SK-N-SH (cell line): ENCODE data around the gene ARRDC2. TPM values are rescaled to one million over a fixed set of nuclear protein-coding genes. Genes with fewer than 3 reads are reported as not detected.

Source experiments
- CTCF ChIA-PET: fragments of 300-600, 350-600 bp; formaldehyde crosslinking; extraction: SDS; loops from one replicate; lab custom pipeline; 2021; lab: Yijun Ruan, JAX
- POLR2A ChIA-PET: fragments of 350-600 bp; sonication (Branson Sonifier 250); formaldehyde crosslinking; extraction: SDS; loops from one replicate; lab custom pipeline; 2020; ENCODE audit warnings: antibody characterized with exemption, inconsistent platforms; lab: Yijun Ruan, JAX
- DNase-seq: peaks from one replicate; pipeline ENCODE4 v3.0.0; 2012
- H2AFZ ChIP-seq: fragments of 200-600 bp; sonication (generic); 2 replicates; pipeline ENCODE4 v1.8.1; 2016; ENCODE audit warnings: antibody characterized with exemption, mild to moderate bottlenecking, low read depth
- H3F3A ChIP-seq: fragments of 200-600 bp; sonication (generic); replicated peaks from 2 replicates; pipeline ENCODE3; 2016; ENCODE audit warnings: antibody characterized with exemption, mild to moderate bottlenecking; ENCODE audit not compliant: insufficient read depth
- H3K27ac ChIP-seq, 2 experiments: fragments of 200-500 bp in 1 of 2; fragments of 200-600 bp in 1 of 2; sonication (Bioruptor generic) in 1 of 2; sonication (generic), shearing (Covaris generic) in 1 of 2; 2 replicates each; pipeline versions ENCODE4 v1.5.1 to v1.6.1; 2014 to 2016; ENCODE audit warnings: low read depth in 2 of 2, inconsistent platforms in 1 of 2, low read length in 1 of 2, mild to moderate bottlenecking in 1 of 2, mixed read lengths in 1 of 2
- H3K27me3 ChIP-seq: fragments of 200-600 bp; sonication (generic), shearing (Covaris generic); 2 replicates; pipeline ENCODE4 v1.6.1; 2016; ENCODE audit warnings: mixed run types; ENCODE audit not compliant: insufficient read depth
- H3K36me3 ChIP-seq, 2 experiments: fragments of 200-500 bp in 1 of 2; fragments of 200-600 bp in 1 of 2; sonication (Bioruptor generic) in 1 of 2; sonication (generic) in 1 of 2; replicated peaks in 1 of 2; 2 replicates each; pipeline versions ENCODE3 to v1.5.1; 2014 to 2016; ENCODE audit warnings: low read length in 1 of 2, mild to moderate bottlenecking in 1 of 2; ENCODE audit not compliant: insufficient read depth in 2 of 2, control insufficient read depth in 1 of 2
- H3K4me1 ChIP-seq, 2 experiments: fragments of 200-500 bp in 1 of 2; fragments of 200-600 bp in 1 of 2; sonication (Bioruptor generic) in 1 of 2; sonication (generic), shearing (Covaris generic) in 1 of 2; 2 replicates each; pipeline versions ENCODE4 v1.5.1 to v1.6.1; 2014 to 2016; ENCODE audit warnings: low read depth in 1 of 2, low read length in 1 of 2, mixed run types in 1 of 2; ENCODE audit not compliant: insufficient read depth in 2 of 2, control insufficient read depth in 1 of 2
- H3K4me2 ChIP-seq: fragments of 200-600 bp; sonication (generic), shearing (Covaris generic); 2 replicates; pipeline ENCODE4 v1.6.1; 2017; ENCODE audit warnings: mixed run types
- H3K4me3 ChIP-seq, 2 experiments: fragments of 200-500 bp in 1 of 2; fragments of 200-600 bp in 1 of 2; sonication (Bioruptor generic) in 1 of 2; sonication (generic), shearing (Covaris generic) in 1 of 2; 2 replicates each; pipeline versions ENCODE4 v1.5.1 to v1.8.1; 2014 to 2016; ENCODE audit warnings: low read depth in 2 of 2, inconsistent platforms in 1 of 2, low read length in 1 of 2, mild to moderate bottlenecking in 1 of 2, mixed read lengths in 1 of 2, moderate library complexity in 1 of 2
- H3K79me2 ChIP-seq: fragments of 200-600 bp; sonication (generic); 2 replicates; pipeline ENCODE4 v1.8.1; 2017; ENCODE audit warnings: mild to moderate bottlenecking; ENCODE audit not compliant: insufficient read depth
- H3K9ac ChIP-seq: fragments of 200-600 bp; sonication (generic); 2 replicates; pipeline ENCODE4 v1.6.1; 2017; ENCODE audit warnings: mixed run types
- H3K9me2 ChIP-seq: fragments of 200-600 bp; sonication (generic); 2 replicates; pipeline ENCODE4 v1.6.1; 2017; ENCODE audit warnings: mixed run types
- H3K9me3 ChIP-seq: fragments of 200-600 bp; sonication (generic); 2 replicates; pipeline ENCODE4 v1.6.1; 2017; ENCODE audit warnings: mixed run types, mild to moderate bottlenecking, moderate library complexity
- H4K20me1 ChIP-seq: fragments of 200-600 bp; sonication (generic); 2 replicates; pipeline ENCODE4 v1.6.1; 2017; ENCODE audit warnings: mild to moderate bottlenecking, mixed run types; ENCODE audit not compliant: insufficient read depth
- EP300 ChIP-seq, 2 experiments: IDR thresholded peaks; 2 replicates each; pipeline versions ENCODE4 v1.4.0 to v1.6.1; 2012; ENCODE audit warnings: borderline replicate concordance in 1 of 2, low read depth in 1 of 2, low read length in 1 of 2
- GATA2 ChIP-seq: sonication (generic); formaldehyde crosslinking; IDR thresholded peaks from 2 replicates; pipeline ENCODE4 v1.5.0; 2020; ENCODE audit warnings: mild to moderate bottlenecking, missing genetic modification reagents
- MXI1 ChIP-seq: IDR thresholded peaks from 2 replicates; pipeline ENCODE4 v1.6.1; 2012; ENCODE audit warnings: mild to moderate bottlenecking, low read depth, low read length, improper control_type of control experiment
- PBX3 ChIP-seq: IDR thresholded peaks from 2 replicates; pipeline ENCODE4; 2012
- POLR2AphosphoS5 ChIP-seq: IDR thresholded peaks from 2 replicates; pipeline ENCODE4 v1.6.1; 2012; ENCODE audit warnings: low read depth, low read length
- RCOR1 ChIP-seq: fragments of 150-350 bp; IDR thresholded peaks from 2 replicates; pipeline ENCODE4 v1.6.1; 2017; ENCODE audit warnings: antibody characterized with exemption, low read length
- REST ChIP-seq: IDR thresholded peaks from 2 replicates; pipeline ENCODE4 v1.6.1; 2012; ENCODE audit warnings: mild to moderate bottlenecking, low read depth, low read length, moderate library complexity
- RXRA ChIP-seq: IDR thresholded peaks from 2 replicates; pipeline ENCODE4 v1.4.0; 2012; ENCODE audit warnings: low read depth, mild to moderate bottlenecking, borderline replicate concordance
- SIN3A ChIP-seq: IDR thresholded peaks from 2 replicates; pipeline ENCODE4 v1.6.1; 2012; ENCODE audit warnings: low read depth, mild to moderate bottlenecking, low read length, moderate library complexity, borderline replicate concordance
- TAF1 ChIP-seq: IDR thresholded peaks from 2 replicates; pipeline ENCODE4 v1.6.1; 2012; ENCODE audit warnings: low read depth, mild to moderate bottlenecking, low read length, moderate library complexity, borderline replicate concordance
- YY1 ChIP-seq: IDR thresholded peaks from 2 replicates; pipeline ENCODE4 v1.4.0; 2012; ENCODE audit warnings: low read depth, mild to moderate bottlenecking
- WGBS: methylation state at CpG from one replicate; pipeline ENCODE4 v1.1.6; 2017; ENCODE audit warnings: low lambda C conversion rate; 5-methylcytosine and 5-hydroxymethylcytosine counted together
- polyA plus RNA-seq, 3 experiments: library from polyadenylated mRNA; depleted of rRNA; stranded (reverse); fragments of >200 nt; gene quantifications; 2 replicates each; pipeline ENCODE4 v1.2.3, GENCODE V29; 2012

The ARRDC2 gene
- polyA plus RNA-seq, 1 of the 3 experiments (the other 2 are of a cell fraction) = 5.5 TPM

GRCh38 chr19:18017275-18018083 is 9.5 kb downstream of the ARRDC2 start:
- ChIA-PET POLR2A (no interaction called here), CTCF (interaction anchor here (0.9 kb wide), 1 partner anchor 79 kb away, joined by 3 read pairs; no protein-coding TSS in a partner anchor)
- Histone ChIP-seq H3K9ac (no peak overlapping the region), H3K9me2 (no peaks in the 10 kb centered on the region), H3K4me1 (peaks cover 11 to 16% of the 10 kb centered on the region in 2 experiments; a peak in 3 of 4 replicates), H2AFZ (no peak overlapping the region; the same call in 1 of the 2 replicates), H3K4me3 (no peak overlapping the region), H3K4me2 (no peak overlapping the region), H3K9me3 (no peaks in the 10 kb centered on the region), H3K27me3 (no peaks in the 10 kb centered on the region), H3K36me3 (peaks cover 0 to 5% of the 10 kb centered on the region in 2 experiments), H3K79me2 (no peaks in the 10 kb centered on the region), H4K20me1 (no peaks in the 10 kb centered on the region), H3K27ac (no peak overlapping the region), H3F3A (peaks cover 16% of the 10 kb centered on the region)
- 92% methylated on average over 15 of the region's 15 CpGs for WGBS
- TF ChIP-seq YY1 = no peak
- TF ChIP-seq RXRA = no peak
- no peak for TF ChIP-seq REST
- TF ChIP-seq POLR2AphosphoS5 = no peak
- TF ChIP-seq PBX3 = no peak
- TF ChIP-seq GATA2 = no peak
- no peak for TF ChIP-seq EP300 (IDR thresholded peaks at IDR 0.05; ENCODE audit: borderline replicate concordance in 1 of 2, low read depth in 1 of 2, low read length in 1 of 2)
- no peak for TF ChIP-seq TAF1
- TF ChIP-seq MXI1 = no peak
- TF ChIP-seq RCOR1 = no peak
- TF ChIP-seq SIN3A = no peak
- DNase-seq = no peak
